ENCODE results near the gene SEC61B.

The SEC61B gene

GRCh38 chr9:99221621-99222415 lies at the start of gene SEC61B, which contains the start of gene ALG2:
Gene SEC61B, plus strand, starts transcription at chr9:99222282. Its CDS starts 82 bp downstream, at chr9:99222364.
Gene ALG2, minus strand, starts transcription at chr9:99221942. Its CDS starts 48 bp downstream, at chr9:99221894.
- DNase-seq = peak; percentile 94

GRCh38 chr9:99173570-99174504 lies 48.2 kb upstream of the SEC61B start:
- DNase-seq = no peak

DNA sequence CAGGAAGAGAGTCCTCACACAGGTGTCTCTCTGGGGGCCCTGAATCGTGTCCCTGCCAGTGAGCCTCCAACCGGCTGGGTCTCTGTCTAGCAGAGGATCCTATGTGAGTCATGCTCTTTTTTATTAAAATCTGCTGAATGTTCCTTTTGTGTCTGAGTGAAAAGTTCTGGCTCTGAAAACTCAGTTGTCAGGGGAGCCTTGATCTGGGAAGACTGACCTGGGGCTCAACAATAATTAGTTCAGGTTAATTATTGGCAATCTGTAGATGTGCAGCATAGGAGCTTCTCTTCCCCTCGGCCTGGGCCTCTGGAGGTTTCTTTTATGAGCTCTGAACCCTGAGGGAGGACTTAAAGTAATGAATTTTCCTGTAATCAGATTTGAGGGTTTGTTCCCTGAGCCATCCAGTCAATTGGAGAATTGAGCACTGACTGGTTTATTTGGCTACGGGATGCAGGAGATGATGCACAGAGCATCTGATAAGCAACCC lies 45.5 kb upstream of the SEC61B start:
- DNase-seq = no peak

- DNase-seq = no peak
Measured at GRCh38 chr9:99177576-99178366, 44.3 kb upstream of the SEC61B start.

GRCh38 chr9:99178912-99179872 lies 42.9 kb upstream of the SEC61B start:
- no peak for DNase-seq

- DNase-seq = no peak
Measured at GRCh38 chr9:99180199-99180598, 41.9 kb upstream of the SEC61B start.

DNA sequence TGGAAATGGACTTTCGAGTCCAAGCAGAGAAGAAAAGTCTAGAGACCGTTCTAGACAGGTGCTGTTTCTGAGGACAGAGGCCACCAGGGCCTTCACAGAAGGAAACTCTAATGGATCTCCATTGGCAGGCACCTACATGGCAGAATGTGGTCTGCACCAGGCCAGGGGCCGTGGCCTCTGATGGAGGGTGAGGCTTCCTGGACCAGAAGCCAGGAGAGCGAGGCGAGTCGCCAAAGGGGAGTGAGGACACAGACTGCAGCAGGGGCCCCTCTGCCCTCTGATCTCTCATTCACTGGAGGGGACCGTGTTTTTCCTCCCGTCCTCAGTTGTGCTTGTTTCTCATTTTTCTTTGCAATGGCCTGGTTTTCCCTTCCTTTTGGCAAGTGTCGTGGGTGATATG lies 41.4 kb upstream of the SEC61B start:
- no peak for DNase-seq

DNA sequence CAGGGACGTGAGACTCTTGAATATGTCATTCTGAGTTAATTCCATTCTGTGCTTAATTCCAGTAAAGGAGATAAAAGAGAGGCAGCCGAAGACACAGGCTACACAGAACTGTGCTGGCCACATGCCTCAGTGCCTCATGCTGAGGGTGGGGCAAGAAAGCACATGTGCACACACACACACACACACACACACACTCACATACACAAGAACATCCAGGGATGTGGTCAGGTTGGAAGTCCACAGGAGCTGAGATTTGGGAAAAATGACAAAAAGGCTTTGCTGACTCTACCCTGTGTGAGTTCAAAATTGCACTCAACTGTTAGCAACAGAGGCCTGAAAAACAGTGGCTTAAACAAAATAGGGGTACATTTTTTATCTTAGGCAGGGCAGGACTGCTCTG lies 40.9 kb upstream of the SEC61B start:
- no peak for DNase-seq

GRCh38 chr9:99181621-99182020 lies 40.5 kb upstream of the SEC61B start:
- DNase-seq = no peak

DNA sequence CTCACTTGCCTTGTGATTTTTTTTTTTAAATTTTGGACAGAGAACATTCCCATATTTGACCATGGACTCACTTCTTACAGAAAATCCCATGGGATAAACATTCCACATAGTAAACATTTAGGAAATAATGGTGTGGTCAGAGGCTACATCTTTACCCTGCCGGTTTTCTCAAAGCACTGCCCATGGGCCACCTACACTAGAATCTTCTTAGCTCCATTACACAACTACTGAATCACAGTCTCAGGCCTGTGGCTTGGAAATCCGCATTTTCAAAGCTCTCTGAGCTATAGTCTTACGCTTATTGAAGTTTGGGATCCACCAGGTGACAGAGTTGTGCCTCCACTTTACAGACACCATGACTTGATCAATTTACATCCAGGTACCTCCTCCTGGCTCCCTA lies 39.7 kb upstream of the SEC61B start:
- DNase-seq = no peak

DNA sequence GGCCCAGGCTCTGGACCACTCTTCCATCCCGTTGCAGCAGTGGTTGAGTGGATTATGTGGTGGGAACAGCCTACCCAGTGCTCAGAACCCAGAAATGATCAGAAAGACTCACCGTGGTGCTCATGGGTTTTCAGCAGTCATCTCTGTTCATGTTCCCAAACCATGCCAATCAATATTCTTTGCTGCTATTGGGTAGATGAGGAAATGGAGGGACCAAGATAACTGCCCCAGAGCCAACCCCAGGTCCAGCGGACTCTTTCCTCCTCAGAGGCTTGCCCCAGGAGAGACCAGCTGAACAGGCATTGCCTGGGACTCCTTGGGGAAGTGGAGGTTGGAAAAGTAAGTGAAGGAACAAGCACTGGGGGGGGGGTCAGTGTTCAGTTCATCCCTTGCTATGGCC lies 38.5 kb upstream of the SEC61B start:
- no peak for DNase-seq

- DNase-seq = no peak
Measured at GRCh38 chr9:99184110-99184474, 38.0 kb upstream of the SEC61B start.

DNA sequence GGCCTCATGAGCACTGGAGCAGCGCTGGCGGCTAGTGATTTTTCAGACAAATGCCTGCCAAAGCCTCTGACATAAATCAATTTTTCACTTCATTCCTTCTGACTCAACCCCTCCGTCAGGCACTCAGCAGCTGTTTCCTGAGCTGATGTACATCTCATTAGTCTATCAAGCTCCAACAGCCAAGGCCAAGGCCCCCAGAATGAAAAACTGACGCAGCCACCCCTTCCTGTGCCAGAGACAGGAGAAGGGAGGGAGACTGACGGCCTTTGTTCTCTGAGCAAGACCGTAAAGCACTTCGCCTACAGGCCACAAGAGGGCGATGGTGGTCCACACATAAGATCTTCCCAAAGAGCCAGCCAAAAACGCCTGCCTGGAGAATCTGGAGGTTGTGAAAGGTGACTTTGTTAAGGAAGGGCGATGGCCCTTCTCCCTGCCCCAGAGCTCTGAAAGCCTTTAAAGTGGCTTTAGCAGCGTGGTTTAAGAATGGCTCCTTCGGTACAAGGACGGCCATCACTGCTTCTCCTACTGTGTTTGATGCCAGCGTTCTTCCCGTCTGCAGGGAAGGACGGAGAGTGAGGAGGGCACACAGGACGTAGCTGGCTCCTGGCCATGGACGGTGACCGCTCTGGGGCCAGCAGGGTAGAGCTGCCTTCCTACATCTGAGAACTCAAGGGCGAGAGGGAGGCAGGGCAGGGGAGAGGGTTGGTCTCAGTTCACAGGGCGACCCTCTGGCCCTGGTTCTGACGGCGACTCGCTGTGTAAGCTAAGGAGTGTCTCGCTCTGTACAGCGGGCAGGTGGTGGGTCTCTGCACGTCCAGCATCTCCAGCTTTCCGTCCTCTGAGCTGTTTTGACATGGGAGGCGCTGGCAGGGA lies 37.4 kb upstream of the SEC61B start:
- DNase-seq = peak; percentile 74

GRCh38 chr9:99185348-99185632 lies 36.8 kb upstream of the SEC61B start:
- DNase-seq = no peak

DNA sequence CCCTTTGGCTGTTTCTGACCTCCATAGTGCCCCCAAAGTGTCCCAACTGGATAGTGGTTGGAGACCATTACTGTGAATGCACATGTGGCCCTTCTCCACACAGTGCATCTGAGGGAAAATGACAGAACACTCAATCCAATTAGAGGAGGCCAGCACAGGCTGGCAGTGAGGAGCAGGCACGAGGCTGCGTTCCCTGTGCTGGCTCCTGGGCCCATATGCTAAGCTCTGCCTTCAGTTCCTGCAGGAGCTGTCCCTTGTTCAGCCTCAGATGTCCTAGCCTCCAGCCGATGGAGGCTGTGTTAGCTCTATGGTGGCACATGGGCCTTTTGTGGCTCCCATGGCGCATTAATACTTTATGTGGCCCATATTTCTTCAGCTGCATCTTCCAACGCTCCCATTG lies 36.1 kb upstream of the SEC61B start:
- no peak for DNase-seq

GRCh38 chr9:99187311-99187710 lies 34.8 kb upstream of the SEC61B start:
- no peak for DNase-seq

DNA sequence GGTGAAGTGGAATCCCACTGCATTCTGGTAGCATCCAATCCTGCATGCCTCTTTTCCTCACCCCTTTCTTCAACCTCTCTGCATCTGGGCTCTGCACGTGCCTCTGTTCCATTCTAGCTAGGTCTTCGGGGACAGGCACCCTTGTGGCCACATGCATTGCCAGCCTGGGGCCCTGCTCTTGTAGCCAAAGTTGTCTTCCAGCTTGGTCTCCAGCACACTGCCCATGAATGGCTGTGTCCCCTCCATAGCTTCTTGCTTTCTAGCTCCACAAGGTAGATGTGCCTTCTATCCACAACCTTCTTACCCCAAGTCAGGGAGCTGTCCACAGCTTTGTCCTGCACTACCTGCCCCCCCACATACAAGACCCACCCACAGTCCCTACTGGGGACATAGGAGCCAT lies 32.9 kb upstream of the SEC61B start:
- no peak for DNase-seq

DNA sequence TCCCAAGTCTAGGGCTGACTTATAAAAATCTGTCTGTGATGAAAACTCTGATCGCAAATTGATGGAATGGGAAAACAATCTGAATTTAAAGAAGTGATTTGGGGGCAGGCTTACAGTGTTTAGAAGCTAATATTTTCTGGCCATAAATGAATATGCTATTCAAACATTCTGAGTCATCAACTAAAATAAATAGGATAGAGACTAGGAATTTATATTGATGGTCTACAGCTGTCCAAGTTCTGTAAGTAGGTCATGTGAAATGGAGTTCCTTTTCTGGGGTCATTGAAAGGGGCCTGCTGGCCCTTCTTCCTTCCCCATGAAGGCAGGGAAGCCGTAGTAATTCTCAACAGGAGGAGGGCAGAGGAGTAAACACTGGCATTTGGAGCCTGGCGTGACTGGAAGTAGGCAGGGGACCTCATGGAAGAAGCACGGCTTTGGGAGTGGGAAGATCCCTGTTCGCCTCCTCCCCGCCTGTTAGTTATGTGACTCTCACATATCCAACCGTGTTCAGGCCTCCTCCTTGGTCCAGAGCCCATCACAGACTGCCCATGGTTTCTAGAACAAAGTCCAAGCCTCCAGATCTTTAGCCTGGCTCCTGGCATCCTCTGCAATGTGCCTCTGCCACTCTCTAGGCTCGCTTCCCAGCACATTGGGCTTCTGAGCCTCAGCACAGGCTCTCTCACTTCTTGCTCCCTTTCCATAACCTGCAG lies 32.0 kb upstream of the SEC61B start:
- DNase-seq = no peak

GRCh38 chr9:99190597-99191283 lies 31.3 kb upstream of the SEC61B start:
- DNase-seq = no peak

Data from NCI-H2227 treated with DMSO at 0.1 percent for 48 hours (cell line).